ENCODE measurements around the gene EML1. TPM values are rescaled to one million over a fixed set of nuclear protein-coding genes. Genes with fewer than 3 reads are reported as not detected.

Gene EML1
- total RNA-seq, 2 experiments from 2014 or later, result not detected

- no TSS peak for BruUV-seq (replicated peaks)
- no peaks in the 10 kb centered on the region for H4K20me1 ChIP-seq (ENCODE audit: insufficient read depth, low read length)
- H3K4me1 ChIP-seq (ENCODE audit: insufficient read depth, low read length, poor library complexity, severe bottlenecking), result no peaks in the 10 kb centered on the region
- no peaks in the 10 kb centered on the region for H3K79me2 ChIP-seq (ENCODE audit: insufficient read depth, low read depth, low read length)
- intact Hi-C loops (cut with micrococcal nuclease; ENCODE audit: unreplicated experiment), result no loop called here
- H3K36me3 ChIP-seq (ENCODE audit: insufficient read depth, low read length), result no peaks in the 10 kb centered on the region
- ChIA-PET POLR2A (interaction anchor here (0.7 kb wide), 1 partner anchor 1265 kb away, joined by 3 read pairs; no protein-coding TSS in a partner anchor), CTCF (ENCODE audit: unreplicated experiment) (no interaction called here)
- no peak overlapping the region for H3K4me2 ChIP-seq (ENCODE audit: low read length)
- H3K4me3 ChIP-seq (ENCODE audit: low read depth, low read length, poor library complexity, severe bottlenecking), result no peak overlapping the region
- no peaks in the 10 kb centered on the region for H3K9me3 ChIP-seq (ENCODE audit: low read length)
- no peak for DNase-seq (ENCODE audit: low spot score)
- TF ChIP-seq EZH2phosphoT487 (IDR thresholded peaks at IDR 0.05; ENCODE audit: borderline replicate concordance, low read depth, low read length) (no peak), CTCF (conservative IDR thresholded peaks at IDR 0.05; ENCODE audit: low read length) (no peak)
- H2AFZ ChIP-seq (ENCODE audit: low read length), result no peak overlapping the region
- no peaks in the 10 kb centered on the region for H3K9me2 ChIP-seq (ENCODE audit: insufficient read depth, low read length)
- no peak overlapping the region for H3K27ac ChIP-seq (ENCODE audit: low read depth, low read length, poor library complexity, severe bottlenecking)
These were observed 16.1 kb downstream of the EML1 start for GRCh38 chr14:99809360-99809759.

- H3K79me2 ChIP-seq (ENCODE audit: insufficient read depth, low read depth, low read length), result no peaks in the 10 kb centered on the region
- H3K9me3 ChIP-seq (ENCODE audit: low read length), result no peaks in the 10 kb centered on the region
- no peaks in the 10 kb centered on the region for H3K9me2 ChIP-seq (ENCODE audit: insufficient read depth, low read length)
- no peaks in the 10 kb centered on the region for H3K4me1 ChIP-seq (ENCODE audit: insufficient read depth, low read length, poor library complexity, severe bottlenecking)
- intact Hi-C loops (cut with micrococcal nuclease; ENCODE audit: unreplicated experiment), result no loop called here
- no peak overlapping the region for H3K27ac ChIP-seq (ENCODE audit: low read depth, low read length, poor library complexity, severe bottlenecking)
- no peak overlapping the region for H3K4me3 ChIP-seq (ENCODE audit: low read depth, low read length, poor library complexity, severe bottlenecking)
- POLR2A ChIA-PET, result interaction anchor here (0.7 kb wide), 1 partner anchor 1266 kb away, joined by 3 read pairs; no protein-coding TSS in a partner anchor
- no peak overlapping the region for H3K4me2 ChIP-seq (ENCODE audit: low read length)
- no peak for DNase-seq (ENCODE audit: low spot score)
- H3K36me3 ChIP-seq (ENCODE audit: insufficient read depth, low read length), result no peaks in the 10 kb centered on the region
- BruUV-seq (replicated peaks), result no TSS peak
- no peak for TF ChIP-seq EZH2phosphoT487 (IDR thresholded peaks at IDR 0.05; ENCODE audit: borderline replicate concordance, low read depth, low read length)
- TF ChIP-seq CTCF (conservative IDR thresholded peaks at IDR 0.05; ENCODE audit: low read length), result no peak
- CTCF ChIA-PET (ENCODE audit: unreplicated experiment), result no interaction called here
- H4K20me1 ChIP-seq (ENCODE audit: insufficient read depth, low read length), result no peaks in the 10 kb centered on the region
- no peak overlapping the region for H2AFZ ChIP-seq (ENCODE audit: low read length)
These were observed 16.8 kb downstream of the EML1 start for GRCh38 chr14:99809859-99810558.

- H3K4me2 ChIP-seq (ENCODE audit: low read length), result no peak overlapping the region
- CTCF ChIA-PET (ENCODE audit: unreplicated experiment), result no interaction called here
- no TSS peak for BruUV-seq (replicated peaks)
- DNase-seq (ENCODE audit: low spot score), result no peak
- no peaks in the 10 kb centered on the region for H4K20me1 ChIP-seq (ENCODE audit: insufficient read depth, low read length)
- no peaks in the 10 kb centered on the region for H3K79me2 ChIP-seq (ENCODE audit: insufficient read depth, low read depth, low read length)
- intact Hi-C loops (cut with micrococcal nuclease; ENCODE audit: unreplicated experiment), result no loop called here
- no peak overlapping the region for H3K27ac ChIP-seq (ENCODE audit: low read depth, low read length, poor library complexity, severe bottlenecking)
- no peaks in the 10 kb centered on the region for H3K36me3 ChIP-seq (ENCODE audit: insufficient read depth, low read length)
- H3K4me3 ChIP-seq (ENCODE audit: low read depth, low read length, poor library complexity, severe bottlenecking), result no peak overlapping the region
- no peak overlapping the region for H2AFZ ChIP-seq (ENCODE audit: low read length)
- H3K9me3 ChIP-seq (ENCODE audit: low read length), result no peaks in the 10 kb centered on the region
- H3K9me2 ChIP-seq (ENCODE audit: insufficient read depth, low read length), result no peaks in the 10 kb centered on the region
- POLR2A ChIA-PET, result no interaction called here
- no peaks in the 10 kb centered on the region for H3K4me1 ChIP-seq (ENCODE audit: insufficient read depth, low read length, poor library complexity, severe bottlenecking)
- TF ChIP-seq CTCF (conservative IDR thresholded peaks at IDR 0.05; ENCODE audit: low read length) (no peak), EZH2phosphoT487 (IDR thresholded peaks at IDR 0.05; ENCODE audit: borderline replicate concordance, low read depth, low read length) (no peak)
These were observed 17.3 kb downstream of the EML1 start for GRCh38 chr14:99810559-99810874.
